ENCODE measurements around the gene LUZP1.

DNA sequence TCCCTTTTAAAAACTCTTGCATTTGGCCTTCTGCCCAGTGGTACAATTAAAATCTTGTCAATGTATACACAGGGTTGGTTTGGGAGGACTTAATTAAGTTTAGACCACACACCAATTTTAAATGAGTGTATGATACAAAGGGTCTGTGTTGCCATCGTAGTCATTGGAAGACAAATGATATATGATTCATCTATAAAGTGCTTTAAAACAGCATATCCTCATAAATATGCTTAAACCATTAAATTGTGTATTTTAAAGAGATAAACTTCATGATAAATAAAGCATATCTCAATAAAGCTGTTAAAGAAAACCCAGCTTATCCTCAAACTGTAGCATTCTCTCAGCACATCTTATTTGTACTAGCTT, 69.5 kb downstream of the LUZP1 start:
- TF ChIP-seq, protein P1, sequence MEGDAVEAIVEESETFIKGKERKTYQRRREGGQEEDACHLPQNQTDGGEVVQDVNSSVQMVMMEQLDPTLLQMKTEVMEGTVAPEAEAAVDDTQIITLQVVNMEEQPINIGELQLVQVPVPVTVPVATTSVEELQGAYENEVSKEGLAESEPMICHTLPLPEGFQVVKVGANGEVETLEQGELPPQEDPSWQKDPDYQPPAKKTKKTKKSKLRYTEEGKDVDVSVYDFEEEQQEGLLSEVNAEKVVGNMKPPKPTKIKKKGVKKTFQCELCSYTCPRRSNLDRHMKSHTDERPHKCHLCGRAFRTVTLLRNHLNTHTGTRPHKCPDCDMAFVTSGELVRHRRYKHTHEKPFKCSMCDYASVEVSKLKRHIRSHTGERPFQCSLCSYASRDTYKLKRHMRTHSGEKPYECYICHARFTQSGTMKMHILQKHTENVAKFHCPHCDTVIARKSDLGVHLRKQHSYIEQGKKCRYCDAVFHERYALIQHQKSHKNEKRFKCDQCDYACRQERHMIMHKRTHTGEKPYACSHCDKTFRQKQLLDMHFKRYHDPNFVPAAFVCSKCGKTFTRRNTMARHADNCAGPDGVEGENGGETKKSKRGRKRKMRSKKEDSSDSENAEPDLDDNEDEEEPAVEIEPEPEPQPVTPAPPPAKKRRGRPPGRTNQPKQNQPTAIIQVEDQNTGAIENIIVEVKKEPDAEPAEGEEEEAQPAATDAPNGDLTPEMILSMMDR (conservative IDR thresholded peaks at IDR 0.05; ENCODE audit: low read depth in 2 of 2), result no peak
- TF ChIP-seq JUNB (IDR thresholded peaks at IDR 0.05; ENCODE audit: unreplicated experiment), result no peak
- TF ChIP-seq POLR2AphosphoS5 (IDR thresholded peaks at IDR 0.05; ENCODE audit: low read depth), result no peak
- TF ChIP-seq EZH2phosphoT487 (IDR thresholded peaks at IDR 0.05; ENCODE audit: unreplicated experiment), result no peak
- no peak for TF ChIP-seq EZH2 (IDR thresholded peaks at IDR 0.05; ENCODE audit: low read depth, unreplicated experiment)
- no peak for TF ChIP-seq STAT1 (IDR thresholded peaks at IDR 0.05; ENCODE audit: unreplicated experiment)
- TF ChIP-seq, protein P2, sequence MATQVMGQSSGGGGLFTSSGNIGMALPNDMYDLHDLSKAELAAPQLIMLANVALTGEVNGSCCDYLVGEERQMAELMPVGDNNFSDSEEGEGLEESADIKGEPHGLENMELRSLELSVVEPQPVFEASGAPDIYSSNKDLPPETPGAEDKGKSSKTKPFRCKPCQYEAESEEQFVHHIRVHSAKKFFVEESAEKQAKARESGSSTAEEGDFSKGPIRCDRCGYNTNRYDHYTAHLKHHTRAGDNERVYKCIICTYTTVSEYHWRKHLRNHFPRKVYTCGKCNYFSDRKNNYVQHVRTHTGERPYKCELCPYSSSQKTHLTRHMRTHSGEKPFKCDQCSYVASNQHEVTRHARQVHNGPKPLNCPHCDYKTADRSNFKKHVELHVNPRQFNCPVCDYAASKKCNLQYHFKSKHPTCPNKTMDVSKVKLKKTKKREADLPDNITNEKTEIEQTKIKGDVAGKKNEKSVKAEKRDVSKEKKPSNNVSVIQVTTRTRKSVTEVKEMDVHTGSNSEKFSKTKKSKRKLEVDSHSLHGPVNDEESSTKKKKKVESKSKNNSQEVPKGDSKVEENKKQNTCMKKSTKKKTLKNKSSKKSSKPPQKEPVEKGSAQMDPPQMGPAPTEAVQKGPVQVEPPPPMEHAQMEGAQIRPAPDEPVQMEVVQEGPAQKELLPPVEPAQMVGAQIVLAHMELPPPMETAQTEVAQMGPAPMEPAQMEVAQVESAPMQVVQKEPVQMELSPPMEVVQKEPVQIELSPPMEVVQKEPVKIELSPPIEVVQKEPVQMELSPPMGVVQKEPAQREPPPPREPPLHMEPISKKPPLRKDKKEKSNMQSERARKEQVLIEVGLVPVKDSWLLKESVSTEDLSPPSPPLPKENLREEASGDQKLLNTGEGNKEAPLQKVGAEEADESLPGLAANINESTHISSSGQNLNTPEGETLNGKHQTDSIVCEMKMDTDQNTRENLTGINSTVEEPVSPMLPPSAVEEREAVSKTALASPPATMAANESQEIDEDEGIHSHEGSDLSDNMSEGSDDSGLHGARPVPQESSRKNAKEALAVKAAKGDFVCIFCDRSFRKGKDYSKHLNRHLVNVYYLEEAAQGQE (IDR thresholded peaks at IDR 0.05; ENCODE audit: unreplicated experiment), result no peak
- no peak for TF ChIP-seq CREB1 (CRISPR knock-in tag; IDR thresholded peaks at IDR 0.05; ENCODE audit: low read depth)
- TF ChIP-seq ZNF114 (CRISPR knock-in tag; IDR thresholded peaks at IDR 0.05), result no peak

Measured in GM23338 (cell line).